Renal cortical epithelial cell (primary cell): Measurements from ENCODE around the gene GNG10. TPM values are rescaled to one million over a fixed set of nuclear protein-coding genes. Genes with fewer than 3 reads are reported as not detected.
"Not testable (repeated sequence)": the region's sequence is repeated elsewhere in the genome, so short reads cannot be mapped to it uniquely, and the experiment has no call there.

Experiments used
- DNase-seq: peaks from one replicate; pipeline ENCODE4 v3.0.0-alpha.2; 2011; ENCODE audit warnings: low read depth
- total RNA-seq: library from RNA; depleted of rRNA; stranded (reverse); fragments of >200 nt; gene quantifications from 2 replicates; pipeline ENCODE4 v1.2.3, GENCODE V29; 2014

The GNG10 gene
- total RNA-seq, 1 donor from 2014 or later, result 114 TPM

DNA sequence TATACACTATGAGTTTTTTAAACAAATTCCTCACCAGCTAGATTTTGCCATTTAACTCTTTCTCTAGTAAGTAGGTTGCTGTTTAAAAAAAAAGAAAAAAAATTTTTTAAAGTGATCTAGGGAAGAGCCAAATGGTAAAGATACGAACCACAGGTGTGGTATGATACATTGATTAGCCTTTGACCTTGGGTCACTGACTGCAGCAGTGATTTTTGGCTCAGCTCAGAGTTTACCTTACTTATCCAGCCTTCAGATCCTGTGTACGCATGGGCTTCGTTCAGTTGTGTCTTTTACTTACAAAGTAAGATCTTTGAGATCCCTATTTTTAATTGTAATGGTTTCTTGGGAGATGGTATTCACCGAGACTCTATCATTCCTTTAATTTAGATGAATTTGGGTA lies 12.4 kb upstream of the GNG10 start:
- no peak for DNase-seq

DNA sequence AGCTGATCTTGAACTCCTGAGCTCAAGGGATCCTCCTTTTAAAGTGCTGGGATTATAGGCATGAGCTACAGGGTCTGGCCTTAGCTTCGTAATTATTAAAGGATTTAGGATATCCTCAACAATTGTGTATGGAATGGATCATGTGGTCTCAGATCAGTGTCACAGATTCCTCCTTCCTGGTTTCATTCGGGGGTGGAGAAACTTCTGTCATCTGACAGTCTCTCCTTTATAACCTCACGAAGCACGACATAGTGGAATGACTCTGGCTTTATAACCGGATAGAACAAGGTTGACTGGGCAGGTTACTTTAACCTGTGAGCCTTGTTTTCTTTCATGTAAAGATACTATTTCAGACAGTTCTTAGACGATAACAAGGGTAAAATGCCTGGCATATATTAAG lies 4.4 kb upstream of the GNG10 start:
- peak; percentile 31 for DNase-seq

DNA sequence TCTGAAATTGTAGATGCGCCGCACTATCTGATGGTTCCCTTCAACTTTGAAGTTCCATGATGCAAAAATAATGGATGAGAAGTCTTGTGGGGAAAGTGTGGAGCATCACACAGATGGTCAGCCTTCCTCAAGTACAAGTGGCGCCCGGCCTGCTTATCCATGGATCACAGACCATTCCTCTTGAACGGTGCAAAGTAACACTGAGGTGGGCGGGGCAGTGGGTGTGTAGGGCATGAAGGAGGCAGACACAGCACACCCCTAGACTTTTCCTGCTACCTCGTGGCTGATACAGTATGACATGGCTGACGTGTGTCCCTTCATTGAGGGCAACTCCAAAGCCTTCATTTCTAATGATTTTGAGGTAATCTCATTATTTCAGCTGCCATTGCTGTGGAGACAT lies 2.5 kb upstream of the GNG10 start:
- no peak for DNase-seq

DNA sequence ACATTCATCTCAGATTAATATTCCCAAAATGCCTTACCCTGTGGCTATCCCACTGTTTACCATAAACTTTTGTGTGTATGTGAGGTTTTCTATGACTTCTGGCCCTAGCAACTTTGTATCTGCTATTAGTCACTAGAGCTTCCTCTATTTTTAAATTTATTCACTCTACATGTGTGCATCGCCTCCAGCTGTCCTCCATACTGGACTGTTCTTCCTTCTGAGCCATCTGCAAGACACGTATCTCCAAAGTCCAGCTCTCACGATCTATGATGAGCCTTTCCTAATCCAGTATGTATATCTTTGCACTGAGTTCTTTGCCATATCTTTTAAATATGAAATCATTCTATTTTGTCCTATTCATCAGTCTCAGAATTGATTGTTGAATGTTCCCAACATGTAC lies 1.7 kb upstream of the GNG10 start:
- DNase-seq, result no peak

DNA sequence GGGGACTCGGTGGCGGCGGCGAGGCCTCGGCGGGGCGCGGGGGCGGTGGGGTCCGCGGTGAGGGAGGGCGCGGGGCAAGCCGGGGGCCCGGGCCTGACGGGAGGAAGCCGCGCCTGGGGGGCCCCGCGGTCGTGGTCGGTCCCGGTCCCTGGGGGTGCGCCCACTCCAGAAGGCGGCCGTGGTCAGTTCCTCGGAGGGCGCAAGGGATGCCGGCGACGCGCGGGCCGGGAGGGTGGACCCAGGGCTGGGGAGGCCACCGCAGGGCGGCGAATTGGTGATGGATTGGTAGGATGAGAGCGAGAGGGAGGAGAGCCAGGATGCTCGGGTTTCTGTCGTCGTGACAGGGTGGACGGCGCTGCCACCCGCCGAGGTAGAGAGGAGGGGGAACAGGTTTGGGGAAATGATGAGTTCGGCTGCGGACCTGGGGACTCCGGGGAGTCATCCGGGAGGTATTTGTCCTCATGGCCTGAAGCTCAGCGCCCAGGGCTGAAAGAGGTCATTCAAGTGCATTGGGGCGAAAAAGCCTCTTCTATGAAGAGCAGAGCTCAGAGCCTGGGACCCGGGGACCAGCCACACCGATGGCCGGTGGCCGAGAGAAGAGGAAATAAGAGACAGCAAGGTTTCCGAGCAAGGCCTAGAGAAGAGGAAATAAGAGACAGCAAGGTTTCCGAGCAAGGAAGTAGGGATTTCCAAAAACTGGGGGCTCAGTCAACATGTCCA lies 557 bp downstream of the GNG10 start:
- peak; percentile 24 for DNase-seq

DNA sequence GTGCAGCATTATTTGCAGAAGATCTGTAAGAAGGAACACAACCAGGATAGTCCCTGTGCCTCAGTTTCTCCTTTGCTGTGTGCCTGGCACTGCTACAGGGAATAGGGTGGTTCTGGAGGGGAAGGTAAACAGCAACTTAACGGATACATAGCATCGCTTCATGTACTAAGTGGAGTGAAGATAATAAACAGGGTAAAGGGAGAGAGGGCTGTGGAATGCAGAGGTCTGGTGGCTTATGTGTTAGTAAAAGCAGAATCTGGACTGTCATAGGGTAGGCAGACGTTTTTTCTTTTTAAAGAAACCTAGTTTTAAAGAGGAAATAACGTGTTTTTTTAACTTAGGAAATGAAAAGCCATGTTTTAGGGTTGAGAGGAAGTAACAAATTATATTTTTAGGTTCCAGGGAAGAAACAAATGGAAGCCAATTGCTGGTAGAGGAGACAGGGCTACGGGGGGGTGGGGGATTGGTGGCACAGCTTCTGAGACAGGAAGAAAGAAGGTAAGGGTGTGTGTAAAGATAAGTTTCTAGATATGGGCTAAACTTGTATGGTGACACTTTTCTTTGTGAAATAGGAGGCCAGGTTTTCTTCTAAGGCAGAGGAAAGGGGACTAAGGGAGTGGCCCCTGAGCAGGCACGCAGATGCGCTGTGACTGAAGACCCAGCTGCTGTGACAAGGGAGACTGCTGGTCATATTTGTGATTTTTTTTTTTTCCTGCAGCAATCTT lies 1.3 kb downstream of the GNG10 start:
- DNase-seq, result no peak

DNA sequence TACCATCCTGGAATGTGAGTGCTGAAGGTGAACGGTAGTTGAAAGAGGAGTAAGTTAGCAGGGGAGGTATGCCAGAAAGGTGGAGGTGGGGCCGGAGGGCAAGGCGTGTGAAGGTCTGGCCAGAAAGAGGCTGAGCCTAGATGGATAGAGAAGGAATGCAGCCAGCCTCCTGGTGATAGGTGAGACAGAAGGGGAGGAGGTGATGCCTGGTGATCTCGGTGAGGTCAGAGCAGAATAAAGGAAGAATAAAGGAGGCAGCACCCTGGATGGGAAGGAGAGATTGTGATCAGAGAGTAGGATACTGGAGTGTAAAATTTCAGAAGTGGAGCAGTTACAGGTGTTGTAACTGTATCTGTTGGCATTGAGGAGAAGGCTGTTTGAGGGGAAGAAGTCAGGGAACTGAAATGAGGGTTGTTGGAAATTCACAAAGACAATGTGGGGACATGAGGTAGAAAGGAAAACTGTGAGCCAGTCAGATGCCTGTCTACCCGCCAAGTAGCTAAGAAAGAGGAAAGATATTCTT lies 2.0 kb downstream of the GNG10 start:
- DNase-seq, result peak; percentile 15

DNA sequence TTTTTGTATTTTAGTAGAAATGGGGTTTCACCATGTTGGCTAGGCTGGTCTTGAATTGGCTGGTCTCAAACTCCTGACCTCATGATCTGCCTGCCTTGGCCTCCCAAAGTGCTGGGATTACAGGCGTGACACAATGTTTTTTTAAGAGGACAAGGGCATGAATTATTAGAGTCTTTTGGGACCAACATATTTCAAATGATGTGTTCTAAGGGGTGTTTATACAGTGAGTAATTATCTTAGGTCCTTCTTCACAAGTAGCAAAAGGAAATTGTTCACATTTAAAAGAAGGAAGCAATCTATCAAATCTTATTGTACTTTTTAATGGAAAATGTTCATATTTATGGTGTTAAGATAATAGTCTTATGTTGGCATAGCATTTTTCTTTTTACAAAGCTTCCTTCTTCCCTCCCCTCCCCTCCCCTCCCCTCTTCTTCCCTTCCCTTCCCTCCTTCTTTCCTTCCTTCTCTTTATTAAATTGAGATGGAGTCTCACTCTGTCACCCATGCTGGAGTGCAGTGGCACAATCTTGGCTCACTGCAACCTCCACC lies 6.7 kb downstream of the GNG10 start:
- DNase-seq, result no peak

DNA sequence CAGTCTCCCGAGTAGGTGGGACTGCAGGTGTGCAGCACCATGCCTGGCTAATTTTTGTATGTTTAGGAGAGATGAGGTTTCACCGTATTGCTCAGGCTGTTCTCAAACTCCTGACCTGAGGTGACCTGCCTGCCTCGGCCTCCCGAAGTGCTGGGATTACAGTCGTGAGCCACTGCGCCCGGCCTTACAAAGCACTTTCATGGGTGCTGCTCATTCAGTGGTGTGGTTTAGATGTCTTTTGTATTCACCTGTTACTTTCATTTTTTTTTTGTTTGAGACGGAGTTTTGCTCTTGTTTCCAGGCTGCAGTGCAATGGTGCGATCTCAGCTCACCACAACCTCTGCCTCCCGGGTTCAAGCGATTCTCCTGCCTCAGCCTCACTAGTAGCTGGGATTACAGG lies 7.2 kb downstream of the GNG10 start:
- not testable (repeated sequence) for DNase-seq

DNA sequence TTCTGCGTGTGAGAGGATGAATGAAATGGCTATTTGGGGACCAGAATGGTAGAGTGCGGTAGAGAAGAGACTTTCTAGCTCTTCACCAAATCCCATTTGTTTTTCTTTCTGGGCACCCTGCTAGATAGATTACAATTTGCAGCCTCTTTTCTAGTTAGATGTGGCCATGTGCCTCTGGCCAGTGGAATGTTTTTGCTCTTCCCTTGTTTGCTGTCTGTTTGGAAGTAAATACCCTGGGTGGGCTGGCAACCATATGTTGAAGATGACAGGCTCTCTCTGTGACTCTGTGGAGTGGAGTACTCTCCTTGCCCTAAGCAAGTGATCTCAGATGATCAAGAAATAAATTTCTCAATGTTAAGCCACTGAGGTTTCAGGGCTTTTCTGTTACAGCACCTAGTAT lies 12.9 kb downstream of the GNG10 start:
- no peak for DNase-seq

DNA sequence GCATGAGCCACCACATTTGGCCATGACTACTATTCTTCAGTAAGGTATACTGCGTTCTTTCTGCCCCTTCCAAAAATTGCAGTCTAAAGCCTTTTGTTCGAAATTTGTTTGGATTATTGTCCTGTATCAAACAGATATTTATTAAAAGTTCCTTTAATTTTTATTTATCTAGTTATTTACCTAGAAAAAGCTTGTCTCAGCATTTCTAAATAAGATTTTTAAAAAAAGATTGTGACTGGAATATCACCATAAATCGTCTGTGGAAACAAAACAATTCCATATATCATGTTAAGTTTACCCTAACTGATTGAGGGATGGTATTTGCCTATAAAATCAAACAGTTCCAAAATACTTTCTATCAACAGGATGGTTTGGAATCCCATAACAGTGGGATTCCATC lies 14.7 kb downstream of the GNG10 start:
- DNase-seq, result no peak

DNA sequence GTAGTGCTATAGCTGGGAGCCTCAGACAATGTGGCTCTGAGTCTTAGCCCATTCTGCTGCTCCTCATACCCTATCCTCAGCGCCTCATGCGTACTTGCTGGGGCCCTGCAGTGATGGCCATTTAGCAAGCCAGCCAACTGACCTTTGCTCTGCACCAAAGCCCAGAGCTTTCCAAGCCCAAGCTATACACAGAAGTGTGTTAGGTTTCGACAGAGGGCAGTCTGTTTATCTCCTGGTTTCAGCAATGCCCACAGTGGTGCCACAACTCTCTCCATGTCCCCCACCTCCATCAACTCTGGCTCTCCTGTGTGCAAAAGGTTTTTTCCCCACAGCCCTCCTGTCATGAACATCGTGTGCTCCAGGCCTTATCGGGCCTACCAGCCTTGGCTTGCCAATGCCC lies 16.9 kb downstream of the GNG10 start:
- no peak for DNase-seq

DNA sequence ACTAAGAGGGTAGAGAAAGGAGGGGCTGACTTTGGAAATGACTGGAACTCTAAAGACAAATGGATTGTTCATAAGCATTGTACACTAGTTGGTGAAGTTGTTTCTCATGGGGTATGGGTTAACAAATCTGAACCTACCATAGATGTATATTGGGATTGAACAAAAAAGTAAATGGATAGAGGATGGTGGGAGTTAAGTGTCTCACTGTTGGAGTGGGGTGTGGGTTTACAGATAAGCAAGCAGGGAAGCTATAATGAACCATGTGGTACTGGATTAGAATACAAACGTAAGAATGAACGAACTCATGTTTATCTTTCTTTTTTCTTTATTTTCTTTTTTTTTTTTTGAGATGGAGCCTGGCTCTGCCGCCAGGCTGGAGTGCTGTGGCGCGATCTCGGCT lies 17.8 kb downstream of the GNG10 start:
- DNase-seq, result no peak

DNA sequence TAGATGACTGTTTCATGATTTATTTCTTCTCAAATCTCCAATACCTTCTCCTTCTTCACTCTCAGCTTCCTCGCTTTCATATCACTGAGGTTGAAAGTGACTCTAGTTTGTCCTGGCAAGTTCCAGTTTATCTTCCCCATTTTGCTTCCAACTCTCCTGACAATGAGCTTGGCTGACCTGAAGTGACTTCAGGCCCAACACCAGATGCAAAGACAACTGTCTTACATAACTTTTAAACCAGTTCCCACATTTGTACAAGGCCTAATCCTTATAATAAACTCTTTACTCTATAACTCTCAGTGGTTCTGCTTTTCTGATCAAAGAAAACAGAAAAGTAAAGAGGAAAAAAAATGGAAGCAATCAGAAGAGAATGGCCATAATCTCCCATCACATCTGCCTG lies 22.0 kb downstream of the GNG10 start:
- DNase-seq, result no peak

DNA sequence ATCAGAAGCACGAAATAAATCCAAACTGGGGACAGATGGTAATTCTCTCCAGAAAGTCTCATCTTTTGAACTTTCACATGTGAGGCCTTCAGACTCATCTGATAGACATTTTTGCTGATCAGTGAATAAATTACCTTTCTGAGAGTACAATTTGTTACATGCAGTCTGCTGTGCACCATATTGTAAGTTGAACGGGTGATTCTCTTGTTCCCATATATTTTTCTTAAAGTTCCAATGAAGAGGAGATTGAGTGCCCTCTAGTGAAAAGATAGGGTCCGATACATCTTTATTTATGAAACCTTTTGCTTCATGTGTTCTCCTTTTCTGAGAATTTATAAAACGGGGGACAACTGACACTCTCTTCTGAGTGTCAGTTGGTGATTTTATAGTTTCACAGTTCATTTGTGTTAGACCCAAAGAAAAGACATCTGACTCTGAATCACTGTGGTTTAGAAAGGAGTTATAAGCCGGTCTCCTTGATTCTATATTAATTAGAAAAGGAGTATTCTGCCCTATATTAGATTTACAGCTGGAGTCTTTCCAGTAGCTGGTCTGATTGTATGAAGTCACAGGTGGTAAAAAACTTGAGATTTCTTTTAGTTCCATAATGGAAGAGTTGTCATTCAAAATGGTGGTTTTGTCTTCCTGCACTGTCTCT lies 30.4 kb downstream of the GNG10 start:
- peak; percentile 67 for DNase-seq

DNA sequence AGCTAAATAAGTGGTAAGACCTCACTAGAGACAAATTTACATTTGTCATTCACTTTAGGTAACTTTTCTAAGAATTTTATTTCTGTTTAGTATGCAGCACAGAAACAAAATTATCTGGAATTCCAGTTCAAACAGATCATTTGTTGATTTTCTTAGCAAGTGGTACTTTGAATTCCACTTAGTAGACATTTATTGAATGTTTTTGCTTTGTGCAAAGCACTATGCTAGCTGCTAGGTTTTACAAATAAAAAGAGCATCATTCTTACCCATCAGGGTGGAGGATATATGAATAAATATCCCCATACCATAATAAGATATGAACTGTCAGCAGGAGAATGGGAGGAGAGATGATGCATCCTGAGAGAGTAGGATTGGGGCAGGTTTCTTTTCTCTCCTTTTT lies 35.4 kb downstream of the GNG10 start:
- no peak for DNase-seq

DNA sequence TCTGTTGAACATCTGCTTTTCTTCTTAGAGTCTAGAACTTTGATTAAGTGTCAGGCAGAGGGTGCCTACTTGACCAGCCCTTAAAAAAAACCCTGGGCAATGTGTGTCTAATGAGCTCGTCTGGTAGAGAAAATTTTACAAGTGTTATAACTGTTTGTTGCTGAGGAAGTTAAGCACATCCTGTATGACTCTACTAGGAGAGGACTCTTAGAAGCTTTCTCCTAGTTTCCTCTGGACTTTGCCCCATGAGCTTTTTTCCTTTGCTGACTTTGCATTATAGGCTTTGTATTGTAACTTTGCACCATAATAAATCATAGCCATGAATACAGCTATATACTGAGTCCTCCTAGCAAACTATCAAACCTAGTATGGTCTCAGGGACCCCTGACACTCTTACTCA lies 39.4 kb downstream of the GNG10 start:
- peak; percentile 18 for DNase-seq

DNA sequence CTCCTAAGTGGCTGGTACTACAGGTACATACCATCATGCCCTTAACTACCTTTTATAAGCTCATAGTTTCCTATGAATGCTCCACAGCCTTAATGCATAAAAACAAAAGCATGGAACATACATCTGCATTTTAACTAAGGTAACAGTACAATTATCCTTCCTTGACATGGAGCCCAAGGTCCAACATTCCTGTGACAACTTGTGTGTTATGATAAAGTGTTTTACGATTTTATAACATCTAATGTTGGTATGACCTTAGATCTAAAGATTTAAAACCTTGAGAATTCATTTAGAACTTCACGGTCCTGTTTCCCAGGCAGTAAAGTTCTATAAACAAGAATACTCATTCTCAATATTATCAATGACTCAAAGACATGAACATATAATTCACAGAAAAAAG lies 43.1 kb downstream of the GNG10 start:
- DNase-seq, result no peak

DNA sequence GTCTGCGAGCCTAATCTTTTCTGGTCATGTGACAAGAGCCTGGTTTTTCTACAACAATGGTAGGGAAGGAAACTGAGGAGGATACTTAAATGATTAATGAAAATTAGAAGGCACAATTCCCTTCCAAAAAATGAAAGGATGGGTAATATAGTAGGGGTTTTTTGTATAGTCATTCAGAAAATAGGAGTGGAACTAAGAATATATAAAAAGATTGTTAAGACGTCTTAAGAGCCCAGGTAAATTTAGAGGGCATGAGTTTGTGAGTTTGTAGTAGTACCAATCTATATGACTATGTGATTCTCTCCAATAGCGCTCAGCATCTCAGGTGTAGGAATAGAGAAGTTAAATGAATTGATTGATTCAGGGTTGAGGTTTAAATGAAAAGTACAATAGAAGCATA lies 50.1 kb downstream of the GNG10 start:
- DNase-seq, result no peak

DNA sequence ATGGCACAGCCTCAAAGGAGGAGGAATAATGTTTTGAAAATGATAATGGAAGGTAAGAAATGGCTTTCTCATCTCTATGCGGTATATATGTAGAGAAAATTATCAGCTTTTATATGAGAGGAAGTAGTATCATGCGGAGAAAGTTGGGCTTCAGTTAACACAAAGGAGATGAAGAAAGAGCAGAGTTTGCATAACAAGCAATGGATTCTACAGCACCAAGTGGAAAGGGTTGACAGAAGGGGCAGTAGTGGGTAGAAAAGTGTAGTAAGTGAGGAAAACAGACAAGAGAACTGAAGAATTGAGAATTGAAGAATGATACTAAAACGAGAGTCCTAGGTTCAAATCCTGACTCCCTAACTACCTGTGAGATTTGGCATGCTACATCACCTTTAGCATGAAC lies 51.0 kb downstream of the GNG10 start:
- DNase-seq, result no peak

DNA sequence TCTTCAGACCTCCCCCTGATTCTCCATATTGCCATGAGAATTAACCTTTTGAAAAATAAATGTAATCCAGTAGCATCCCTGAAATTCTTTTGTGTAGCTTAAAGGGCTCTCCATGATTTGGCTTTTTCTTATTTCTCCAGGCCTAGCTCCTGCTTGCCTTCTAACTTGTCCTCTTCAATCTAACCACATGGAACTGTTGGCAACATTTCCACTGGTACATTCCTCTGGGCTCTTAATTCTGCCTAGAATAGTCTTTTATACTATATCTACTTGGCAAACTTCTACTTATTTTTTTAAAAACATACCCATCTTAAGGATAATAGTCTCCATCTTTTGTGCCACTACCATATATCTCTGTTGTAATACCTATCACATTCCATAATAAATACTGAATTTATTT lies 54.1 kb downstream of the GNG10 start:
- DNase-seq, result no peak

DNA sequence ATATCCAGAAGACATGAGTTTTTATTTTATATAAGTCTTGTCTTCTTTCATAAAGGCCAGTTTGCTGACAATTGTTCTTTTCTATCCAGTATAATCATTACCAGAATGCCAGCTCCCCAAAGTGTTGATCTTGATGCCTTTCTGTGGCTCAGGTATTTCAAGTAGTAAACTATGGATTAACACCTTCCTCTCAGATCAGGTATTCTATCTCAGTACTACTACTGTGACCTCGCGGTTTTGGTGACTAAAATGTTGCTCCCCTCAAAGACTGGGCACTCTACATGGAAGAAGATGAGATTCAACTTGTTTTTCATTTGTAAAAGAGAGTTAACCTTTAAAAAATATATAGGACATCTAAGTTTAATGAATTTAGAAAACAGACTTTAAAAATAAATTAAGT lies 58.1 kb downstream of the GNG10 start:
- DNase-seq, result no peak
